GM12865 (cell line): ENCODE results near the gene CD200R1L.

ENCODE experiments used
- DNase-seq: peaks from one replicate; pipeline ENCODE4 v3.0.0; 2010; ENCODE audit warnings: low read depth
- H3K4me3 ChIP-seq: 2 replicates; pipeline ENCODE4 v1.5.1; 2011; ENCODE audit warnings: mild to moderate bottlenecking, low read depth, low read length, control low read depth
- TF ChIP-seq, protein P1 (sequence below): IDR thresholded peaks from 2 replicates; pipeline ENCODE4 v1.5.1; 2011; ENCODE audit warnings: low read length, control low read depth, low read depth, inconsistent platforms; ENCODE audit not compliant: insufficient read depth; ENCODE audit errors: missing control alignments

Gene CD200R1L

DNA sequence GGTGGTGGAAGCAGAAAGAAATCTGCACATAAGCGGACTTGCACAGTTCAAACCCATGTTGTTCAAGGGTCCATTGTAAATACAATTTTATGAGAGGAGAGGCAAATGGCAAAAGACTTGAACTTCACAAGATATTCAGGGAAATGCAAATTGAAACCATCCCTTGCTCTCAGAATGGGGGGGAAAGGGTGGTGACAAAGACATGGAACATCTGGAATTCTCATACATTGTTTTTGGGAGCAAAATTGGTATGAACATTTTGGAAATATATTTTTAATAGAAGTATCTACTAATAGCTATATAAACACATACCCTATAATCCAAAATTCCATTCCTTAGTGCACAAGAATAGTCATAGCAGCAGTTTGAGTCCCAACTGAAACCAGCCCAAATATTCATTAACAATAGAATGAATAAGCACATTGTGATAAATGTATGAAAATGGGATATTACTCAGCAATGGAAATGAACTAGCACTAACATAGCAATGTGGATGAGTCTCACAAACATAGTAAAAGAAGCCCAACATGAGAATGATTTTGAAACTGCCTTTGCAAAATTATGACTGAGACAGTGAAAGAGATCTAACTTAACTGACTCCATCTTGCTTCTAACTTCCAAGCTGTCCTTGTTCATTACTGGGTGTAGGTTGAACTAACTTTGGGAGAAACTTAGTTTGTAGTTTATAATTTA, 77.2 kb downstream of the CD200R1L start:
- TF ChIP-seq, protein P1, sequence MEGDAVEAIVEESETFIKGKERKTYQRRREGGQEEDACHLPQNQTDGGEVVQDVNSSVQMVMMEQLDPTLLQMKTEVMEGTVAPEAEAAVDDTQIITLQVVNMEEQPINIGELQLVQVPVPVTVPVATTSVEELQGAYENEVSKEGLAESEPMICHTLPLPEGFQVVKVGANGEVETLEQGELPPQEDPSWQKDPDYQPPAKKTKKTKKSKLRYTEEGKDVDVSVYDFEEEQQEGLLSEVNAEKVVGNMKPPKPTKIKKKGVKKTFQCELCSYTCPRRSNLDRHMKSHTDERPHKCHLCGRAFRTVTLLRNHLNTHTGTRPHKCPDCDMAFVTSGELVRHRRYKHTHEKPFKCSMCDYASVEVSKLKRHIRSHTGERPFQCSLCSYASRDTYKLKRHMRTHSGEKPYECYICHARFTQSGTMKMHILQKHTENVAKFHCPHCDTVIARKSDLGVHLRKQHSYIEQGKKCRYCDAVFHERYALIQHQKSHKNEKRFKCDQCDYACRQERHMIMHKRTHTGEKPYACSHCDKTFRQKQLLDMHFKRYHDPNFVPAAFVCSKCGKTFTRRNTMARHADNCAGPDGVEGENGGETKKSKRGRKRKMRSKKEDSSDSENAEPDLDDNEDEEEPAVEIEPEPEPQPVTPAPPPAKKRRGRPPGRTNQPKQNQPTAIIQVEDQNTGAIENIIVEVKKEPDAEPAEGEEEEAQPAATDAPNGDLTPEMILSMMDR, result no peak
- H3K4me3 ChIP-seq, result no peak overlapping the region
- DNase-seq, result no peak

- H3K4me3 ChIP-seq, result no peak overlapping the region
- no peak for DNase-seq
- TF ChIP-seq, protein P1, result no peak
Observed at GRCh38 chr3:112767777-112768176, 78.9 kb downstream of the CD200R1L start.

- TF ChIP-seq, protein P1, result no peak
- no peak overlapping the region for H3K4me3 ChIP-seq
- peak; percentile 50 for DNase-seq
Observed at GRCh38 chr3:112767177-112767576, 79.5 kb downstream of the CD200R1L start.
